Testis (tissue), 2 donors: ENCODE measurements around the gene RORB.

Experiments used
- POLR2A ChIP-seq: fragments of 450-650 bp; IDR thresholded peaks from one replicate; pipeline ENCODE4 v1.6.1; 2017; ENCODE audit warnings: antibody characterized with exemption, mild to moderate bottlenecking, moderate library complexity
- TF ChIP-seq, protein P1 (sequence below), 3 experiments: fragments of 450-650 bp in 2 of 3; fragments of 200-600 bp in 1 of 3; sonication (generic) in 1 of 3; IDR thresholded peaks; one replicate each; pipeline ENCODE4 v1.5.1; 2016 to 2019; ENCODE audit warnings: antibody characterized with exemption in 3 of 3, mild to moderate bottlenecking in 2 of 3, moderate library complexity in 1 of 3

DNA sequence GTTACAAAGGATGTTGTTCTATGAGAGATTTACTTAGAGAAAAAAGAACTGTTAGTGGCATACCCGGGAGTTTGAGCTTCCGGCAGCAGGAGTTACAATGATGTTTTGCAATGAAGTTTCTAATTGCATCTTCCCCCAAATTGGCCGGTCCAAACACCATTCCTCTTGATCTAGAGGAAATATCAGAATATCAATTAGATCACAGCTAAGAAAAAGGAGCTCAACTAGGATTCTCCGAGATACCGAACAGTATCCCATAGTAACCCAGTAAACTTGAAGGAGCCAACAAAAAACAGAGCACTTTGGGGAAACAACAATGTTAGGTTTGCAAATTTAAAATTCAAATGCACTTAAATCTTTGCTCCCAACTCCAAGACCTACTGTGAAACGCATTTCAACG is 231.0 kb downstream of the RORB start:
- TF ChIP-seq POLR2A: no peak
- TF ChIP-seq, protein P1, sequence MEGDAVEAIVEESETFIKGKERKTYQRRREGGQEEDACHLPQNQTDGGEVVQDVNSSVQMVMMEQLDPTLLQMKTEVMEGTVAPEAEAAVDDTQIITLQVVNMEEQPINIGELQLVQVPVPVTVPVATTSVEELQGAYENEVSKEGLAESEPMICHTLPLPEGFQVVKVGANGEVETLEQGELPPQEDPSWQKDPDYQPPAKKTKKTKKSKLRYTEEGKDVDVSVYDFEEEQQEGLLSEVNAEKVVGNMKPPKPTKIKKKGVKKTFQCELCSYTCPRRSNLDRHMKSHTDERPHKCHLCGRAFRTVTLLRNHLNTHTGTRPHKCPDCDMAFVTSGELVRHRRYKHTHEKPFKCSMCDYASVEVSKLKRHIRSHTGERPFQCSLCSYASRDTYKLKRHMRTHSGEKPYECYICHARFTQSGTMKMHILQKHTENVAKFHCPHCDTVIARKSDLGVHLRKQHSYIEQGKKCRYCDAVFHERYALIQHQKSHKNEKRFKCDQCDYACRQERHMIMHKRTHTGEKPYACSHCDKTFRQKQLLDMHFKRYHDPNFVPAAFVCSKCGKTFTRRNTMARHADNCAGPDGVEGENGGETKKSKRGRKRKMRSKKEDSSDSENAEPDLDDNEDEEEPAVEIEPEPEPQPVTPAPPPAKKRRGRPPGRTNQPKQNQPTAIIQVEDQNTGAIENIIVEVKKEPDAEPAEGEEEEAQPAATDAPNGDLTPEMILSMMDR (IDR thresholded peaks at IDR 0.05): no peak
